Activated CD4-positive, alpha-beta T cell treated with anti-CD3 and anti-CD28 coated beads for 24 hours (primary cell): ENCODE measurements around the gene CYB561A3.

Experiments used
- DNase-seq, 2 donors: peaks; one replicate each; pipeline ENCODE4 v3.0.0-alpha.2; 2020; ENCODE audit warnings: low read depth in 2 of 2

The CYB561A3 gene

DNA sequence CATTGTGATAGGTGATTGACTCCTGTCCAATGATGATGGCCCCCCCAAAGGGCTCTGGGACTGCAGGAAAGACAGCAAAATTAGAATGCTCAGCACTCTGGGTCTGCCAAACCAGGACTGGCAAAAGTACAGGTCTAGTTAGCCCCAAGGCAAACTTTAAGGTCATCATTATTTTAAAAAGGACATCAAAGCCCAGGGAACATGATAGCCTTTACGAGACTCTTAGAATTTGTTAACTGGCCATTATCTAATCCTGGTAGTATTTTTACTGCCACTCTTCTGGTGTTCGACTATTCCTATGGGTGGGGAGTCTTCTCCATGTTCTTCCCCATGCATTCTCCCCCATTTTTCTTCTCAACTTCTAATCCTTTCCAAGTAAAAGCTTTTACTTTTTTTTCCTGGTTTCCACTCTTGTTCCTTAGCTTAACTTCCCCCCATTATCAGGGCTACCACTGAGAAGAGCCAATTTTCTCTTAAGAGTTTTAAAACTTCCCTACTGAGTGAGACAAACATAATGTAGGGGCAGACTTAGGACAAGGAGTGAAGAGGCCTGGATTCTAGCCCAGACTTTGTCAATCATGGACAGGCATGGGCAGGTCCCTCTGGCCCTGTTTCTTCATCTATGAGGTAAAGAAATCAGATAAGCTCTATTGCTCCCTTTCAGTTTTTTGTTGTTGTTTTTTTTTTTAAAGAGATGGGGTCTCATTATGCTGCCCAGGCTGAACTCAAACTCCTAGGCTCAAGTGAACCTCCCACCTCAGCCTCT lies 35.9 kb downstream of the CYB561A3 start:
- DNase-seq = no peak

DNA sequence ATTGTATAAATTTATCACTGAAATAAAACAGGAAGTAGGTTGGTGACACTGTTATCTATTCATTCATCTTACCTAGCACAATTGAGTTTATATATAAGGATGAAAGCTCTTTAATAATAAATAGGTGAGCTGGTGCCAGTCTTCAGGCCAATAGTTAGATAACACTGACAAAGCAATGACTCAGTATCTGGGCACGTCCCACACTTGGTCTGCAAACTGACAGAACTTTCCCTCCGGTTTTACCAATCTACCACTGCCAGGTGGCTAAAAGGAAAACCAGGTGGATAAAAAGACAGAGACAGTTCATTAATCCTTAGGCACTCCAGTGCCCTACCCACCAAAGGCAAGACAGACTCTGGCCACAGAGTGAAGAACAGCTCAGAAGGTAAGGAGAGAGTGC lies 46.4 kb downstream of the CYB561A3 start:
- DNase-seq = no peak

DNA sequence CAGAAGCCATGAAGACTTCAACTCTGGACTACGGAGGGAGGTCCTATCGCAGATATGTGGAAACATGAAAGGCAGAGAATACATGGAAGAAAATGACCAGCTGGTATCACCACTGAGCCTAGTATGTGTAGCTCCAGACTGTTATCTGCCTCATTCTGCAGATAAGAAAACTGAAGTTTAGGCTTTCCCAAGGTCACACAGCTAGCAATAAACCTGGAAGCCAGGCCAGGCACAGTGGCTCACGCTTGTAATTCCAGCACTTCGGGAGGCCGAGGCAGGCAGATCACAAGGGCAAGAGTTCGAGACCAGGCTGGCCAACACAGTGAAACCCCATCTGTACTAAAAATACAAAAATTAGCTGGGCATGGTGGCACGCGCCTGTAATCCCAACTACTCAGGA lies 50.9 kb downstream of the CYB561A3 start:
- no peak for DNase-seq

- no peak for DNase-seq
Measured at GRCh38 chr11:61309739-61310138, 51.9 kb downstream of the CYB561A3 start.

GRCh38 chr11:61309141-61309540 lies 52.5 kb downstream of the CYB561A3 start:
- no peak for DNase-seq

DNA sequence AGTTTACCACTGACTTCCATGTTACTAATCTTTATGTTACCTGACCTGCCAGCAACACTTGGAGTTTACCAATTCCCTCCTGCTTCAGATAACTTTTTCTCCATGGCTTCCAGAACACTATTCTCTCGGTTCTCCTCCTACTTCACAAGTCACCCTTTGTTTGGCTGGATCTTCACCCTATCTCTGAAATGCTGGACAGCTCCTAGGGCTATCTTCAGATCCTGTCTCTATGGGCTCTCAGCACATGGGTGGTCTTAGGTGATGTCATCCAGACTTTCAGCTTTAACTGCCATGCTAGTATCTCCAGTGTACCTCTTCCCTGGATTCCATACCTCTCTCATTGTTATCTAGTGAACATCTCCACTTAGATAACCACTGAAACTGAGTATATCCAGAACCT lies 54.3 kb downstream of the CYB561A3 start:
- DNase-seq = no peak

- DNase-seq = no peak
Measured at GRCh38 chr11:61306221-61306620, 55.5 kb downstream of the CYB561A3 start.

DNA sequence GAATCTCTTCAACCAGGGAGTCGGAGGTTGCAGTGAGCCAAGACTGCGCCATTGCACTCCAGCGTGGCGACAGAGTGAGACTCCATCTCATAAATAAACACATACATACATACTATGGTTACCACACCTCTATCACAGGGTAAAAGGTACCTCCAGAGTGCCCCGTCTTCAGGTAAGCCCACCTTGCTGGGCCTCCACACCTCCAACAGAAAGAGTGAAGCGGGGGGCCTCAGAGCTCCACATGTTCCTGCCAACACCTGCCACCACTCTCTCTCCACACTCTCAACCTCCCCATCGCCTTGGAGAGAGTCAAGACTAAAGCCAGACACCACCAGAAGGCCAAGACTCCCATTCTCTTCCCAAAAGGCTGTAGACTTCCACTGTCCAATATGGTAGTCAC lies 56.3 kb downstream of the CYB561A3 start:
- DNase-seq = no peak

DNA sequence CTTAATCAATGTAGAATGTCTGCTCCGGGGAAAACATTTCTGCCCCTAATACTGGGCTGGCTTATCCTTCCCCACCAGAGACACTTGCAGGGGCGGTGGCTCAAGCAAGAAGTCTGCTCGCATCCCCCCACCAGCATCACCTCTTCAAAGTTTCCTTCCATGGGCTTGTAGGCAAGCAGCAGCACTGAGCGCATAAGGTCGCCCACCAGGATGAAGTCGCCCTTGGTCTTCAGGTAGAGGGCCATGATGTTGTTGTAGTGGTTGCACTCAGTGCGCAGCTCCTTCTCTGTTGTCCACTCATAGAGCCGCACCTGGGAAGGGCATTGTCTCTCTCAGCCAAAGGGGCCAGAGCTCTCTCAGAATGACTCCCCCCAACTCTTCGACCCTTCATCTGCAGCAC lies 58.0 kb downstream of the CYB561A3 start:
- no peak for DNase-seq

GRCh38 chr11:61302550-61302949 lies 59.1 kb downstream of the CYB561A3 start:
- DNase-seq = no peak
